Erythroblast (primary cell): ENCODE measurements around the gene ASB6.

ENCODE experiments used
- GATA1 ChIP-seq: IDR thresholded peaks from 2 replicates; pipeline ENCODE4 v1.6.1; 2011; ENCODE audit warnings: low read depth, mild to moderate bottlenecking, control low read depth, low read length, moderate library complexity
- POLR2A ChIP-seq: IDR thresholded peaks from 2 replicates; pipeline ENCODE4 v1.6.1; 2011; ENCODE audit warnings: mild to moderate bottlenecking, low read length

- TF ChIP-seq POLR2A = no peak
- no peak for TF ChIP-seq GATA1
These were observed 14.2 kb downstream of the ASB6 start for GRCh38 chr9:129627556-129628440.
